Stimulated activated memory B cell treated with anti-CD40 and anti-IgM and Interleukin-4, amounts not matched to agents 10 μg/mL and 1 μg/mL and 100 μg/mL, for 72 hours (primary cell): ENCODE data around the gene SGSM1.
A peak's percentile ranks its signal among the peaks of the same experiment; 100 is the strongest.

ENCODE experiments used
- ATAC-seq: fragments of 150-1000 bp; cut with Tn5 transposase; 2 replicates; pipeline ENCODE4 v1.10.0; 2021
- H3K27ac Mint-ChIP-seq: one replicate; pipeline ENCODE4 v1.8.0; 2022; ENCODE audit warnings: mild to moderate bottlenecking, mixed read lengths
- H3K27me3 Mint-ChIP-seq: one replicate; pipeline ENCODE4 v1.8.0; 2022; ENCODE audit warnings: mixed read lengths
- H3K36me3 Mint-ChIP-seq: one replicate; pipeline ENCODE4 v1.8.0; 2022; ENCODE audit warnings: mixed read lengths
- H3K4me1 Mint-ChIP-seq: one replicate; pipeline ENCODE4 v1.8.0; 2022; ENCODE audit warnings: mixed read lengths
- H3K4me3 Mint-ChIP-seq: one replicate; pipeline ENCODE4 v1.8.0; 2022; ENCODE audit warnings: mild to moderate bottlenecking, moderate library complexity, mixed read lengths
- H3K9me3 Mint-ChIP-seq: one replicate; pipeline ENCODE4 v1.8.0; 2022; ENCODE audit warnings: mixed read lengths

The SGSM1 gene

GRCh38 chr22:24944217-24944937 is 138.4 kb downstream of the SGSM1 start:
- no peaks in the 10 kb centered on the region for H3K4me1 Mint-ChIP-seq
- H3K27me3 Mint-ChIP-seq: peaks cover 46% of the 10 kb centered on the region
- no peaks in the 10 kb centered on the region for H3K36me3 Mint-ChIP-seq
- H3K27ac Mint-ChIP-seq: no peak overlapping the region
- H3K4me3 Mint-ChIP-seq: no peak overlapping the region
- no peak for ATAC-seq
- H3K9me3 Mint-ChIP-seq: no peaks in the 10 kb centered on the region

- no peaks in the 10 kb centered on the region for H3K36me3 Mint-ChIP-seq
- no peaks in the 10 kb centered on the region for H3K9me3 Mint-ChIP-seq
- H3K4me3 Mint-ChIP-seq: no peak overlapping the region
- no peak for ATAC-seq
- H3K4me1 Mint-ChIP-seq: no peaks in the 10 kb centered on the region
- peaks cover 57% of the 10 kb centered on the region for H3K27me3 Mint-ChIP-seq
- no peak overlapping the region for H3K27ac Mint-ChIP-seq
These were observed 139.4 kb downstream of the SGSM1 start for GRCh38 chr22:24945430-24945829.

- ATAC-seq: no peak
- Mint-ChIP-seq H3K36me3 (no peaks in the 10 kb centered on the region), H3K9me3 (no peaks in the 10 kb centered on the region), H3K4me3 (no peak overlapping the region), H3K4me1 (peaks cover 7% of the 10 kb centered on the region), H3K27me3 (peaks cover 74% of the 10 kb centered on the region), H3K27ac (no peak overlapping the region)
These were observed 141.4 kb downstream of the SGSM1 start for GRCh38 chr22:24947383-24947782.

- no peak for ATAC-seq
These were observed 141.9 kb downstream of the SGSM1 start for GRCh38 chr22:24947881-24948280.

GRCh38 chr22:24948356-24949202 is 142.6 kb downstream of the SGSM1 start:
- peaks cover 12% of the 10 kb centered on the region for H3K4me1 Mint-ChIP-seq
- H3K36me3 Mint-ChIP-seq: no peaks in the 10 kb centered on the region
- H3K4me3 Mint-ChIP-seq: no peak overlapping the region
- no peak for ATAC-seq
- H3K27me3 Mint-ChIP-seq: peaks cover 83% of the 10 kb centered on the region
- H3K9me3 Mint-ChIP-seq: no peaks in the 10 kb centered on the region
- no peak overlapping the region for H3K27ac Mint-ChIP-seq

More at GRCh38 chr22:24947881-24948280, 141.9 kb downstream of the SGSM1 start:
- Mint-ChIP-seq H3K36me3 (no peaks in the 10 kb centered on the region), H3K4me1 (peaks cover 8% of the 10 kb centered on the region), H3K27me3 (peaks cover 79% of the 10 kb centered on the region), H3K9me3 (no peaks in the 10 kb centered on the region), H3K27ac (no peak overlapping the region), H3K4me3 (no peak overlapping the region)

GRCh38 chr22:24950272-24950902 is 144.4 kb downstream of the SGSM1 start:
- H3K4me3 Mint-ChIP-seq: no peak overlapping the region
- H3K36me3 Mint-ChIP-seq: no peaks in the 10 kb centered on the region
- no peak for ATAC-seq
- peaks cover 12% of the 10 kb centered on the region for H3K4me1 Mint-ChIP-seq
- H3K27ac Mint-ChIP-seq: no peak overlapping the region
- H3K9me3 Mint-ChIP-seq: no peaks in the 10 kb centered on the region
- H3K27me3 Mint-ChIP-seq: peaks cover 83% of the 10 kb centered on the region

GRCh38 chr22:24951942-24952836 is 146.2 kb downstream of the SGSM1 start, which contains the start of gene KIAA1671:
Gene KIAA1671 (plus strand): TSS chr22:24952716. CDS start chr22:25028000, 75,284 bp downstream.
- Mint-ChIP-seq H3K27ac (no peak within 1 kb of the TSS), H3K4me3 (peak within 1 kb of the TSS; percentile 79), H3K4me1 (peaks cover 12% of the 10 kb centered on the region), H3K9me3 (no peaks in the 10 kb centered on the region), H3K36me3 (no peaks in the 10 kb centered on the region), H3K27me3 (peaks cover 92% of the 10 kb centered on the region)
- peak; percentile 88 for ATAC-seq

GRCh38 chr22:24952837-24953383 is 146.9 kb downstream of the SGSM1 start:
- no peak for ATAC-seq
- H3K27ac Mint-ChIP-seq: no peak overlapping the region
- H3K27me3 Mint-ChIP-seq: peaks cover 86% of the 10 kb centered on the region

GRCh38 chr22:24953384-24954113 is 147.5 kb downstream of the SGSM1 start:
- Mint-ChIP-seq H3K9me3 (no peaks in the 10 kb centered on the region), H3K27me3 (peaks cover 79% of the 10 kb centered on the region), H3K36me3 (no peaks in the 10 kb centered on the region), H3K4me3 (no peak overlapping the region), H3K27ac (no peak overlapping the region), H3K4me1 (peaks cover 12% of the 10 kb centered on the region)
- no peak for ATAC-seq

More at GRCh38 chr22:24952837-24953383, 146.9 kb downstream of the SGSM1 start:
- H3K9me3 Mint-ChIP-seq: no peaks in the 10 kb centered on the region
- H3K4me1 Mint-ChIP-seq: peaks cover 12% of the 10 kb centered on the region
- H3K36me3 Mint-ChIP-seq: no peaks in the 10 kb centered on the region
- no peak overlapping the region for H3K4me3 Mint-ChIP-seq

GRCh38 chr22:24954114-24954463 is 148.1 kb downstream of the SGSM1 start:
- H3K4me3 Mint-ChIP-seq: no peak overlapping the region
- H3K27ac Mint-ChIP-seq: no peak overlapping the region
- peaks cover 12% of the 10 kb centered on the region for H3K4me1 Mint-ChIP-seq
- H3K27me3 Mint-ChIP-seq: peaks cover 74% of the 10 kb centered on the region
- H3K9me3 Mint-ChIP-seq: no peaks in the 10 kb centered on the region
- no peak for ATAC-seq
- H3K36me3 Mint-ChIP-seq: no peaks in the 10 kb centered on the region

GRCh38 chr22:24954856-24955255 is 148.8 kb downstream of the SGSM1 start:
- Mint-ChIP-seq H3K27ac (no peak overlapping the region), H3K36me3 (no peaks in the 10 kb centered on the region)
- ATAC-seq: no peak

GRCh38 chr22:24957043-24957442 is 151.0 kb downstream of the SGSM1 start:
- peaks cover 55% of the 10 kb centered on the region for H3K27me3 Mint-ChIP-seq
- H3K4me3 Mint-ChIP-seq: no peak overlapping the region

More at GRCh38 chr22:24954856-24955255, 148.8 kb downstream of the SGSM1 start:
- Mint-ChIP-seq H3K4me3 (no peak overlapping the region), H3K4me1 (peaks cover 12% of the 10 kb centered on the region), H3K27me3 (peaks cover 66% of the 10 kb centered on the region), H3K9me3 (no peaks in the 10 kb centered on the region)

GRCh38 chr22:24961217-24961844 is 155.3 kb downstream of the SGSM1 start:
- Mint-ChIP-seq H3K36me3 (no peaks in the 10 kb centered on the region), H3K4me3 (no peak overlapping the region), H3K27me3 (peaks cover 14% of the 10 kb centered on the region), H3K9me3 (no peaks in the 10 kb centered on the region), H3K4me1 (no peaks in the 10 kb centered on the region), H3K27ac (no peak overlapping the region)
- ATAC-seq: no peak

More at GRCh38 chr22:24957043-24957442, 151.0 kb downstream of the SGSM1 start:
- peaks cover 8% of the 10 kb centered on the region for H3K4me1 Mint-ChIP-seq
- no peak for ATAC-seq
- H3K36me3 Mint-ChIP-seq: no peaks in the 10 kb centered on the region
- no peak overlapping the region for H3K27ac Mint-ChIP-seq
- H3K9me3 Mint-ChIP-seq: no peaks in the 10 kb centered on the region
